Keratinocyte (primary cell): Measurements from ENCODE around the gene PSMB9.

Experiments used
- EZH2 ChIP-seq: IDR thresholded peaks from one replicate; pipeline ENCODE4 v1.6.1; 2012; ENCODE audit warnings: inconsistent platforms, mild to moderate bottlenecking, low read length, moderate library complexity
- TF ChIP-seq, protein P1 (sequence below), 3 experiments: IDR thresholded peaks in 1 of 3; conservative IDR thresholded peaks in 1 of 3; optimal IDR thresholded peaks in 1 of 3; 2 replicates in 2 of 3; 3 replicates in 1 of 3; pipeline versions ENCODE3 to v1.5.1; 2011; ENCODE audit warnings: low read length in 3 of 3, mild to moderate bottlenecking in 3 of 3, moderate library complexity in 2 of 3, control low read depth in 1 of 3, inconsistent platforms in 1 of 3; ENCODE audit not compliant: insufficient read depth in 2 of 3; ENCODE audit errors: extremely low read depth in 1 of 3

DNA sequence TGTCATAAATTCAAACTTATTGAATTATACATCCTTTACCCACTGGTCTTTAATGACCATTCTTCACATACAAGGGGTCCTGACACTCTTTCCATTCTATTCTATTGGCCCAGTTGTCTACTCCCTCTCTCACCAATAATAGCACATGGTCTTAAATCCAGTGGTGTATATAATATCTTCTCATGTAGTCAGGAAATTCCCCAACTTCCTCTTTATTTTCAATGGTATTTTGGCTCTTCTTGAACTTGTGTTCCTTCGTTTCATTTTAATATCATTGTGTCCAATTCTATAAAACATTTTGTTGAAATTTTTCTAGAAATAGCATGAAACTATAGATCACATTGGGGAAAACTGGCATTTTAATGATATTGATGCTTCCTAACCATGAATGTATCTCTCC lies 36.8 kb downstream of the PSMB9 start:
- TF ChIP-seq, protein P1, sequence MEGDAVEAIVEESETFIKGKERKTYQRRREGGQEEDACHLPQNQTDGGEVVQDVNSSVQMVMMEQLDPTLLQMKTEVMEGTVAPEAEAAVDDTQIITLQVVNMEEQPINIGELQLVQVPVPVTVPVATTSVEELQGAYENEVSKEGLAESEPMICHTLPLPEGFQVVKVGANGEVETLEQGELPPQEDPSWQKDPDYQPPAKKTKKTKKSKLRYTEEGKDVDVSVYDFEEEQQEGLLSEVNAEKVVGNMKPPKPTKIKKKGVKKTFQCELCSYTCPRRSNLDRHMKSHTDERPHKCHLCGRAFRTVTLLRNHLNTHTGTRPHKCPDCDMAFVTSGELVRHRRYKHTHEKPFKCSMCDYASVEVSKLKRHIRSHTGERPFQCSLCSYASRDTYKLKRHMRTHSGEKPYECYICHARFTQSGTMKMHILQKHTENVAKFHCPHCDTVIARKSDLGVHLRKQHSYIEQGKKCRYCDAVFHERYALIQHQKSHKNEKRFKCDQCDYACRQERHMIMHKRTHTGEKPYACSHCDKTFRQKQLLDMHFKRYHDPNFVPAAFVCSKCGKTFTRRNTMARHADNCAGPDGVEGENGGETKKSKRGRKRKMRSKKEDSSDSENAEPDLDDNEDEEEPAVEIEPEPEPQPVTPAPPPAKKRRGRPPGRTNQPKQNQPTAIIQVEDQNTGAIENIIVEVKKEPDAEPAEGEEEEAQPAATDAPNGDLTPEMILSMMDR (optimal IDR thresholded peaks at IDR 0.05 in 1 of 3, IDR thresholded peaks at IDR 0.05 in 1 of 3, conservative IDR thresholded peaks at IDR 0.05 in 1 of 3; ENCODE audit: extremely low read depth in 1 of 3, insufficient read depth in 2 of 3, low read length in 3 of 3), result no peak
- no peak for TF ChIP-seq EZH2
